ENCODE measurements around the gene HPDL.
"Not testable (repeated sequence)": the region's sequence is repeated elsewhere in the genome, so short reads cannot be mapped to it uniquely, and the experiment has no call there.

HPDL gene

DNA sequence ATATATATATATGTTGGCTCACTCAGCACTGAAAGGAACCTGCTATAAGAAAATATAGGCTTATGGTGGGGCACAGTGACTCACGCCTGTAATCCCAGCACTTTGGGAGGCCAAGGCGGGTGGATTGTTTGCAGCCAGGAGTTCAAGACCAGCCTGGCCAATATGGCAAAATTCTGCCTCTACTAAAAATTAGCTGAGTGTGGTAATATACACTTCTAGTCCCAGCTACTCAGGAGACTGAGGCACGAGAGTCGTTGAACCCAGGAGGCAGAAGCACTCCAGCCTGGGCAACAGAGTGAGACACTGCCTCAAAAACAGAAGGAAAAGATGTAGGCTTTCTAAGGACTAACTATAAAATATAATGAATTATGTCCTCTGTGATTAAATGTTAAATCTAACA is 28.1 kb downstream of the HPDL start:
- no peak for DNase-seq

DNA sequence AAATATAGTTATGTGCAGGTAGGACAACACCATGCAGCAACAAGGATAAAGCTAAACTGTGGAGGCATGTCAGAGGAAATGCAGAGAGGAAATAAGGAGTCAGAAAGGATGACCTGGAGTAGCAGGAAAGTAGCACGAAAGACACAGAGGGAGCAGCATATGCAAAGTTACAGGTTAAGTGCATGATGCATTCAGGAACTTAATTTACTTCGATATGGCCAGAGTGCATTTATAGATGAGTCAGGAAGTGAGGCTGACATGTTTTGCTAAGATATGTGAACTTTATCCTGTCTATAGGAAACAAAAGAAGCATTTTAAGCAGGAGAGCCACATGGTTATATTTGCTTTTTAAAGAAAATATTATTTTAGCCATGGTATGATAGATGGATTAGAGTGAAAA is 29.0 kb downstream of the HPDL start:
- no peak for DNase-seq

DNA sequence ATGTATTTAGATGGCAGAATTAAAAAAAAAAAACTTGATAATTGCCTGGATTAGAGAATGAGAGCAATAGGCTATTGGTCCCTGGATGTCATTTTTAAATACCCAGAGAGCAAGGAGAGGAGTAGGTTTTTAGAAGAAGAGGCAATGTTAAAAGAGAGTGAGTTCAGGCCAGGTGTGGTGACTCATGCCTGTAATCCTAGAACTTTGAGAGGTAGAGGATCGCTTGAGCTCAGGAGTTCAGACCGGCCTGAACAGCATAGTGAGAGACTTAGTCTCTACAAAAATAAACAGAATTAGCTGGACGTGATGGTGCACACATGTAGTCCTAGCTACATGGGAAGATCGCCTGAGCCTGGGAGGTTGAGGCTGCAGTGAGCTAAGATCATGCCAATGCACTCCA is 29.5 kb downstream of the HPDL start:
- no peak for DNase-seq

DNA sequence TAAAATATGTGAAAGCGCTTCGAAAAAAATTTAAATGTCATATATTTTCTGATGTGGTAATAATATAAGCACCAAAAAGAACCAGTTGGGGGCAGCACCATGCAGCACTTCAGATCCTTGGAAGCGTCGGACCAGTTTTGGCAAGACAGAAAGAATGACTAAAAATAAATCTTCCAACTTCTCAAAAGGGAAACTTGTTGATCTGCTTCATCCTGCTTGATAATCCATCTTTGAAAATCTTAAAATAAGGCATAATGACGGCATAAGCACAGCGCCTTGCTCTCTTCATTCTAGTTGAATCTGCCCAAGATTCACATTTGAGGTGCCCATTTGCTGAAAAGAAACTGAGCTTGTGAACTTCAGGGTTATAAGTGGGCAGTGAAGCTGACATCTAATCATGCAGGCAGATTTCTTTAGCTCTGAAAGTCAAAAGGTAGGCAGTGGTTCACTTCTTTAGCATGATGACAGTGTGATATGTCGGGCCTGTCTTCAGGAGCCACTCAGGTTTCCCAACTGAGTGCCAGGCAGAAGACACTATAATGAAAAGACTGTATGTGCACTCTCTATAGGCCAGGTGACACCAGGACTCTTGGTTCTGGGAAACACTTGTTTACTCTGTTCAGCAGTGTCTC is 33.3 kb downstream of the HPDL start:
- DNase-seq, result no peak

GRCh38 chr1:45360981-45361380 is 34.3 kb downstream of the HPDL start:
- DNase-seq, result not testable (repeated sequence)

DNA sequence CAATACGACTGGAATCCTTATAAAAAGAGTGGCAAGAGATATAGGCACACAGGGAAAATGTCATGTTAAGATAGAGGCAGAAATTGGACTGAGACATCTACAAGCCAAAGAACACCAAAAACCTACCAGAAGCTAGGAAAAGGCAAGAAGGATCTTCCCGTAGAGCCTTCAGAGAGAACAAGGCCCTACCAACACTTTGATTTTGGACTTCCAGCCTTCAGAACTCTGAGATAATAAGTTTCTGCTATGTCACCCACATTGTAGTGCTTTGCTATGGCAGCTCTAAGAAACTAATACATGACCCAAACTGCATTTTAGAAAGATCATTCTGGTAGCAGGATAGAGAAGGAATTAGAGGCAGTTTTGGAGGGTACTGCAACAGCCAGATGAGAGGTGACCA is 37.6 kb downstream of the HPDL start:
- DNase-seq, result no peak

DNA sequence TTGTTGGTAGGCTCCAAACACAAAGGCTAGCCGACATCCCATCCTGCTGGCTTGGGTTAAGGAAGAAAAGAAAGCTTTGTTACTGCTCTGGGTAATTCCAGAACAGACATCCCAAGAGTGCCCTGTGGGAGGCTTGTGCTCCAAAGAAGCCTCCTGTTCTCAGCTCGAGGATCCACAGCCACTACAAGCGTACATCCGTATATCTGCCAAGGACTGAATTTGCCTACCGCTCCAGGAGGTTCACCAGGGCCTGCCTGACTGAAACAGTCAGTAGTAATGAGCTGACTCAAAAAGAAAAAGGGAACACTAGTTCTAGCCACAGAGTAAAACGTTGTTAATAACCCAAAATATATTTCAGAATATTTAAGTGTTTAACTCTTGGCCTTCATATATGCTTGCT is 38.4 kb downstream of the HPDL start:
- DNase-seq, result no peak

DNA sequence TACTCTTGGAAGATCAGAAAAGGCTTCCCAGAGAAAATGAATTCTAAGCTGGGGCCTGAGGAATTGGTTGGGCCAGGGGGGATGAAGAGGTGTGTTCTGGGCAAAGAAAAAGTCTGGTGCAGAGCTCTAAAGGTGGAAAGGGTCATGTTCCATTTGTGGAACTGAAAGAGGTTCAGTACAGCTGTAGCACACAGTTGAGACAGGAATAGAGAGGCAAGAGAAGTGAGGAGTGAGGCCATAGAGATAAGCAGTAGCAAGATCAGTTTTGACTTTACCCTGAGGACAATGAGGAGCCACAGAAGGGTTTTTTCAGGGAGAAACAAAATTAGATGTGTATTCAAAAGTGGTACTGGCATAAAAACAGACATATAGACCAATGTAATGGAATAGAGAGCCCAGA is 43.9 kb downstream of the HPDL start:
- no peak for DNase-seq

GRCh38 chr1:45373573-45373972 is 46.9 kb downstream of the HPDL start:
- DNase-seq, result no peak

DNA sequence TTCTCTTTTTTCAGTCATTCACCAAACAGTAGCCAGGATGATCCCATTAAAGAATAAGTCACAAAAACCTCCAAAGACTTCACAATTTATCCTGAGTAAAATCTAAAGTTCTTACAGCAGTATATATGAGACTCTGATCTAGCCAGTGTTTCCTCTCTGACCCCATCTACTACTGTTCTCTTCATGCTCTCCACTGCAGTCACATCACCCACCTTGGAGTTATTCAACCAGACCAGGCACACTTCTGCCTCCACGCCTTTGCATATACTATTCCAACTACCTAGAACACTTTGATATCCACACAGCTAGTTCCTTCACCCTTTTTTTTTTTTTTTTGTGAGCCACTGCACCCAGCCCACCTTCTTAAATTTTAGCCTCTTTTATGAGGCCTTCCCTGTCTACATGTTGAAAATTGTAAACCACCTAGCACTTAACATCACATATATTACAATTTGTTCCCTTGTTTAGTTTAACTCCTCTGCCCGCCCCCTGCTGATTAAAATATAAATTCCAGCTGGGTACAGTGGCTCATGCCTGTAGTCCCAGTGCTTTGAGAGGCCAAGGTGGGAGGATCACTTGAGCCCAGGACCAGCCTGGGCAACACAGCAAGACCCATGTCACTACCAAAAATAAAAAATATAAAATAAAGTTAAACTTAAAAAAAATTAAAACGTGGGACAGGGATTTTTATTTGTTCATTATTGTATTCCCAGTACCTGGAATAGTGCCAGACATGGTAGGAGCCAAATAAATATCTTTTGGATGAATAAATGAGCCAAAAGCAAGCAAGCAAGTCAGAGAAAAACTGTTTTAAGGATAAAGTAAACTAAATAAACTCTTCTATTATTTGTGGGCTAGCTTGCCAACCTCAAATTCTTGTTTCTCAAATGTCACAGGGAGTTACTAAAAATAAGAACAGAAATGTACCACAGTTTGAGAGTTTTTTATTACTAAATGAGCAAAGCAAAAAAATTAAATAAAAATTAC is 48.7 kb downstream of the HPDL start:
- no peak for DNase-seq

- DNase-seq, result no peak
Measured at GRCh38 chr1:45378184-45378583, 51.5 kb downstream of the HPDL start.

All from DMS 273 treated with DMSO at 0.1 percent for 48 hours (cell line).